Caco-2 (cell line): ENCODE measurements around the gene CFAP99. TPM values are rescaled to one million over a fixed set of nuclear protein-coding genes. Genes with fewer than 3 reads are reported as not detected.

Experiments
- BruUV-seq: library from RNA; stranded (reverse); fragments of 400-500 nt; replicated peaks from 2 replicates; lab custom pipeline; 2021; lab: Mats Ljungman, UMichigan
- CTCF ChIA-PET: fragments of 300-600 bp; sonication (Branson Sonifier 250); formaldehyde crosslinking; loops from one replicate; lab custom pipeline; 2022; ENCODE audit warnings: antibody characterized with exemption; lab: Charles Lee
- POLR2A ChIA-PET: fragments of 300-600 bp; sonication (Branson Sonifier 250); formaldehyde crosslinking; loops from one replicate; lab custom pipeline; 2022; ENCODE audit warnings: antibody characterized with exemption; lab: Charles Lee
- DNase-seq, 2 experiments: peaks; one replicate each; pipeline versions ENCODE4 v3.0.0 to v3.0.0-alpha.2; 2020 to 2022
- H3K27me3 ChIP-seq: replicated peaks from 2 replicates; pipeline ENCODE4 v1.6.0; 2011; ENCODE audit warnings: low read length; ENCODE audit not compliant: control insufficient read depth, insufficient read depth
- H3K36me3 ChIP-seq: 2 replicates; pipeline ENCODE4 v1.5.1; 2011; ENCODE audit warnings: low read length; ENCODE audit not compliant: control insufficient read depth, insufficient read depth
- H3K4me1 ChIP-seq: fragments of 250-450 bp; sonication (Bioruptor Pico); 2 replicates; pipeline ENCODE4 v1.5.1; 2020; ENCODE audit warnings: mild to moderate bottlenecking
- H3K4me3 ChIP-seq: 2 replicates; pipeline ENCODE4 v1.5.1; 2011; ENCODE audit warnings: low read depth, mild to moderate bottlenecking, control low read depth, low read length
- H3K9me3 ChIP-seq: fragments of 250-450 bp; sonication (Bioruptor Pico); 2 replicates; pipeline ENCODE4 v1.5.1; 2020; ENCODE audit warnings: mild to moderate bottlenecking, moderate library complexity
- H3K27ac Mint-ChIP-seq: one replicate; pipeline ENCODE4 v1.8.0; 2022; ENCODE audit warnings: mixed read lengths; ENCODE audit not compliant: unreplicated experiment
- H3K27me3 Mint-ChIP-seq: one replicate; pipeline ENCODE4 v1.8.0; 2022; ENCODE audit warnings: mixed read lengths; ENCODE audit not compliant: insufficient read depth, unreplicated experiment
- H3K36me3 Mint-ChIP-seq: one replicate; pipeline ENCODE4 v1.8.0; 2022; ENCODE audit warnings: mild to moderate bottlenecking, mixed read lengths; ENCODE audit not compliant: insufficient read depth, unreplicated experiment
- H3K4me1 Mint-ChIP-seq: one replicate; pipeline ENCODE4 v1.8.0; 2022; ENCODE audit warnings: low read depth, mixed read lengths; ENCODE audit not compliant: unreplicated experiment
- H3K4me3 Mint-ChIP-seq: one replicate; pipeline ENCODE4 v1.8.0; 2022; ENCODE audit warnings: mild to moderate bottlenecking, moderate library complexity, mixed read lengths; ENCODE audit not compliant: unreplicated experiment
- H3K9me3 Mint-ChIP-seq: one replicate; pipeline ENCODE4 v1.8.0; 2022; ENCODE audit warnings: mixed read lengths; ENCODE audit not compliant: unreplicated experiment
- intact Hi-C: fragments of 100-400 bp; cut with micrococcal nuclease; formaldehyde crosslinking; loops from one replicate; pipeline ENCODE4 v1.10.0; 2022; ENCODE audit not compliant: unreplicated experiment
- total RNA-seq: library from RNA; stranded (reverse); gene quantifications from 2 replicates; pipeline ENCODE4 v1.2.3, GENCODE V29; 2022
- TF ChIP-seq, protein P1 (sequence below), 2 experiments: fragments of 200-600 bp in 1 of 2; IDR thresholded peaks; 1 replicate in 1 of 2; 2 replicates in 1 of 2; pipeline versions ENCODE4 v1.5.1 to v1.8.0; 2011 to 2022; ENCODE audit warnings: antibody characterized with exemption in 1 of 2, control low read depth in 1 of 2, inconsistent platforms in 1 of 2, low read depth in 1 of 2, low read length in 1 of 2, mild to moderate bottlenecking in 1 of 2, moderate library complexity in 1 of 2; ENCODE audit not compliant: insufficient read depth in 1 of 2, severe bottlenecking in 1 of 2, unreplicated experiment in 1 of 2

Gene CFAP99
- total RNA-seq, 1 experiment from 2014 or later = not detected

DNA sequence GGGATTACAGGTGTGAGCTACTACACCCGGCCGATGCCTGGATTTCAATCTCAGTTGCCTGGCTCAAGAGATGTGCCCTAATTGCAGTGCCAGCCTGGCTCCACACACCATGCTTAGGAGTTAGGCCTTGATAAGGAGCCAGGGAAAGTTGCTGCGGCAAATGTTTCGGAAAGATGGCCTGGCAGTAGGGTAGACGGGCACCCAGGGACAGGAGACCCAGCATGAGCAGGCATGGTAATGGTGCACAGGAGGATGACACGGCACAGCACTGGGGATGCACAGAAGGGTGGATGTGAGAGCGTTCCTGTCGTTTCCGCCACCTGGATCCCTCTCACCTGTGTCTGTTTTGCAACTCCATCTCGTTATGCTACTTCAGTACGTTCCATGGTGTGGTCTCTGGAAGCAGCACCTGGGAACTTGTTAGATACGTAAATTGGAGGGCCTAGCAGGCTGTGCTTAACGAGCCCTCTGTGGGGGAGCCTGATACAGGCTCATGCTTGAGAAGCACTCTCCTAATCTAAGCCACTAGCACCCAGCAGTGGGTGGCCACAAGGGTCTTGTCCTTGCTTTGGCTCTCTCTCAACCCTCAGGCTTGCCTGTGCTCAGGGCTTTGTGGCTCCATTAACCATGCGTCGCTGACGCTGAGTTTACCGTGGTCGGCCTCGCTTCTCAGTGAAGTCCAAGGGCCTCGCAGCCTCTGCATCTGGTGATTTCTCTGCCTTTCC lies 70.5 kb downstream of the CFAP99 start:
- TF ChIP-seq, protein P1, sequence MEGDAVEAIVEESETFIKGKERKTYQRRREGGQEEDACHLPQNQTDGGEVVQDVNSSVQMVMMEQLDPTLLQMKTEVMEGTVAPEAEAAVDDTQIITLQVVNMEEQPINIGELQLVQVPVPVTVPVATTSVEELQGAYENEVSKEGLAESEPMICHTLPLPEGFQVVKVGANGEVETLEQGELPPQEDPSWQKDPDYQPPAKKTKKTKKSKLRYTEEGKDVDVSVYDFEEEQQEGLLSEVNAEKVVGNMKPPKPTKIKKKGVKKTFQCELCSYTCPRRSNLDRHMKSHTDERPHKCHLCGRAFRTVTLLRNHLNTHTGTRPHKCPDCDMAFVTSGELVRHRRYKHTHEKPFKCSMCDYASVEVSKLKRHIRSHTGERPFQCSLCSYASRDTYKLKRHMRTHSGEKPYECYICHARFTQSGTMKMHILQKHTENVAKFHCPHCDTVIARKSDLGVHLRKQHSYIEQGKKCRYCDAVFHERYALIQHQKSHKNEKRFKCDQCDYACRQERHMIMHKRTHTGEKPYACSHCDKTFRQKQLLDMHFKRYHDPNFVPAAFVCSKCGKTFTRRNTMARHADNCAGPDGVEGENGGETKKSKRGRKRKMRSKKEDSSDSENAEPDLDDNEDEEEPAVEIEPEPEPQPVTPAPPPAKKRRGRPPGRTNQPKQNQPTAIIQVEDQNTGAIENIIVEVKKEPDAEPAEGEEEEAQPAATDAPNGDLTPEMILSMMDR (IDR thresholded peaks at IDR 0.05; ENCODE audit: insufficient read depth in 1 of 2, low read depth in 1 of 2, low read length in 1 of 2, severe bottlenecking in 1 of 2, unreplicated experiment in 1 of 2) = no peak
- Mint-ChIP-seq H3K9me3 (no peaks in the 10 kb centered on the region), H3K27me3 (no peaks in the 10 kb centered on the region), H3K36me3 (peaks cover 70% of the 10 kb centered on the region), H3K27ac (no peak overlapping the region), H3K4me3 (no peak overlapping the region), H3K4me1 (peaks cover 21% of the 10 kb centered on the region)
- Histone ChIP-seq H3K4me3 (no peak overlapping the region), H3K36me3 (no peaks in the 10 kb centered on the region; the same call in 1 of the 2 replicates), H3K27me3 (no peaks in the 10 kb centered on the region), H3K4me1 (no peaks in the 10 kb centered on the region), H3K9me3 (no peaks in the 10 kb centered on the region)
- ChIA-PET POLR2A (no interaction called here), CTCF (no interaction called here)
- BruUV-seq = no TSS peak
- no peak for DNase-seq
- intact Hi-C loops = no loop called here

DNA sequence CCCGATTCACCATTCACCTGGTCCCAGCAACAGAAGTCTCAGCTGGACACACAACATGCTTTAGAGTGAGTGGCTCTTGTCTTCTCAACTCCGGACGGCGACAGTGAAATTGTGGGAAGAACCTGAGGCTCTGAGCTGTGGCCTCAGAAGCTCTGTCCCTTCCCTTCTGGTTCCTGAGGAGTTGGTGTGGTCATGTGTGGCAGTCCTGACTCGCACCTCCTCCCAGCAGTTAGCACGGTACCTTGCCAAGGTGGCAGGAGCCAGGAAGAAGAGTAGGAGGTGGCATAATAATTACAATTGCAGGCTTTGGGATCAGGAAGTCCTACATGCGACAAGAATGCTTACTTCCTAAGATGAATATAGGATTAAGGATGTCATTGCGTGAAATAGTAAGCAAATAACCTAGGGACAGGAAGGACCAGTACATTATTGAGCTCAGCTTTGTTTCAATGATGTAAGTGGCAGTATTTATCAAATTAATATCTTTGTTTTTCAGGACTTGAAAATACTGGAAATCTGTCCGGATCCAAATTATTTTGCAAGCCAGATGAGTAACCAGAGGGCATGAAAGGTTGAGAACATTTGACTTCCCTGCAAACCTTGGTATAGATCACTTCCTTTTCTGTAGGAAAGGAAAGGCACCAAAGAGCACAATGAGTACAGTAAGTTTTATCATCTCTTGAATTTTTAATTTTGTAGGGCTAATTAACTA lies 71.2 kb downstream of the CFAP99 start:
- Mint-ChIP-seq H3K27me3 (no peaks in the 10 kb centered on the region), H3K4me1 (peaks cover 15% of the 10 kb centered on the region), H3K36me3 (peaks cover 72% of the 10 kb centered on the region), H3K4me3 (no peak overlapping the region), H3K9me3 (no peaks in the 10 kb centered on the region), H3K27ac (peak overlapping the region; percentile 53)
- TF ChIP-seq, protein P1 (IDR thresholded peaks at IDR 0.05; ENCODE audit: insufficient read depth in 1 of 2, low read depth in 1 of 2, low read length in 1 of 2, severe bottlenecking in 1 of 2, unreplicated experiment in 1 of 2) = no peak
- H3K4me1 ChIP-seq = no peaks in the 10 kb centered on the region
- BruUV-seq = no TSS peak
- ChIA-PET POLR2A (no interaction called here), CTCF (no interaction called here)
- intact Hi-C loops = no loop called here
- no peak for DNase-seq
- H3K4me3 ChIP-seq = no peak overlapping the region
- H3K9me3 ChIP-seq = no peaks in the 10 kb centered on the region
- no peaks in the 10 kb centered on the region; the same call in 1 of the 2 replicates for H3K36me3 ChIP-seq
- H3K27me3 ChIP-seq = no peaks in the 10 kb centered on the region

DNA sequence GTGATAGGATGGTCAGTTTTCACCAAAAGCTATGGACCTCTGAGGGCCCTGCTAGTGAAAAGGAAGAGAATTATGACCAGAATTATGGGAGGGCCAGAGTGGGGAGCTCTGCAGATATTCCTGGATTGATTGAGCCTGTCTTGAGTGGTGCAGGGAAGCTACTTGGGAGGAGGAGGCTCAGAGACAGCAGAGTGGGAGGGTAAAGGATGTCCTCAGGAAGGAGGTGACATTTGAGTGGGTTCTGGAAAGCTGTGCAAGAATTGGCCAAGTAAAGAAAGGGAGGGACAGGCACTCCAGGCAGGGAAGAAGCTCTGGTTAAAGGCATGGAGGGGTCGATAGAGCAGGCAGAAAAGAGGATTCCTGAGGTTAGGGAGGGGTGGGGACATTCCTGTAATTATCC lies 74.2 kb downstream of the CFAP99 start:
- CTCF ChIA-PET = no interaction called here
- no peaks in the 10 kb centered on the region for H3K27me3 ChIP-seq
- H3K27ac Mint-ChIP-seq = peak overlapping the region; percentile 26
- no peaks in the 10 kb centered on the region for H3K27me3 Mint-ChIP-seq
- H3K4me3 ChIP-seq = no peak overlapping the region
- H3K9me3 Mint-ChIP-seq = no peaks in the 10 kb centered on the region
- no peaks in the 10 kb centered on the region for H3K4me1 Mint-ChIP-seq
- H3K4me3 Mint-ChIP-seq = no peak overlapping the region
- intact Hi-C loops = no loop called here
- no peaks in the 10 kb centered on the region for H3K9me3 ChIP-seq
- H3K36me3 Mint-ChIP-seq = peaks cover 88% of the 10 kb centered on the region
- H3K4me1 ChIP-seq = no peaks in the 10 kb centered on the region
- H3K36me3 ChIP-seq = no peaks in the 10 kb centered on the region; the same call in 1 of the 2 replicates
- no TSS peak for BruUV-seq
- TF ChIP-seq, protein P1 (IDR thresholded peaks at IDR 0.05; ENCODE audit: insufficient read depth in 1 of 2, low read depth in 1 of 2, low read length in 1 of 2, severe bottlenecking in 1 of 2, unreplicated experiment in 1 of 2) = no peak
- POLR2A ChIA-PET = no interaction called here
- no peak for DNase-seq
